Fibroblast of lung (primary cell): Measurements from ENCODE around the gene CNTF. TPM values are rescaled to one million over a fixed set of nuclear protein-coding genes. Genes with fewer than 3 reads are reported as not detected.

Experiments
- DNase-seq, 2 donors: peaks; one replicate each; pipeline versions ENCODE4 v3.0.0 to v3.0.0-alpha.2; 2010; ENCODE audit warnings: low read depth in 2 of 2
- H2AFZ ChIP-seq: 2 replicates; pipeline ENCODE4 v1.5.1; 2012; ENCODE audit warnings: low read length, control low read depth, inconsistent platforms
- H3K27ac ChIP-seq: 2 replicates; pipeline ENCODE4 v1.5.1; 2011; ENCODE audit warnings: low read length, control low read depth; ENCODE audit not compliant: insufficient read depth
- H3K27me3 ChIP-seq: 2 replicates; pipeline ENCODE4 v1.5.1; 2011; ENCODE audit warnings: mild to moderate bottlenecking, low read length; ENCODE audit not compliant: control insufficient read depth, insufficient read depth
- H3K36me3 ChIP-seq: 2 replicates; pipeline ENCODE4 v1.5.1; 2011; ENCODE audit warnings: low read length; ENCODE audit not compliant: control insufficient read depth, insufficient read depth
- H3K4me1 ChIP-seq: 2 replicates; pipeline ENCODE4 v1.5.1; 2011; ENCODE audit warnings: low read length; ENCODE audit not compliant: control insufficient read depth, insufficient read depth; ENCODE audit errors: extremely low read depth
- H3K4me2 ChIP-seq: 2 replicates; pipeline ENCODE4 v1.5.1; 2011; ENCODE audit warnings: low read length, control low read depth; ENCODE audit not compliant: insufficient read depth; ENCODE audit errors: extremely low read depth
- H3K4me3 ChIP-seq, 4 experiments: fragments of 200-600 bp in 1 of 4; sonication (generic) in 1 of 4; replicated peaks in 1 of 4; 2 replicates each; pipeline ENCODE4 v1.5.1; 2011 to 2016; ENCODE audit warnings: low read length in 4 of 4, low read depth in 3 of 4, mild to moderate bottlenecking in 3 of 4, control low read depth in 2 of 4, inconsistent platforms in 1 of 4, mixed read lengths in 1 of 4; ENCODE audit not compliant: insufficient read depth in 1 of 4; ENCODE audit errors: control extremely low read depth in 1 of 4
- H3K79me2 ChIP-seq: 2 replicates; pipeline ENCODE4 v1.5.1; 2012; ENCODE audit warnings: mild to moderate bottlenecking, low read length, inconsistent platforms; ENCODE audit not compliant: control insufficient read depth, insufficient read depth
- H3K9ac ChIP-seq: 2 replicates; pipeline ENCODE4 v1.5.1; 2011; ENCODE audit warnings: mild to moderate bottlenecking, low read length, control low read depth; ENCODE audit not compliant: insufficient read depth
- H3K9me3 ChIP-seq: 2 replicates; pipeline ENCODE4 v1.5.1; 2012; ENCODE audit warnings: low read depth, low read length; ENCODE audit not compliant: control insufficient read depth, insufficient read depth
- H4K20me1 ChIP-seq: 2 replicates; pipeline ENCODE4 v1.5.1; 2011; ENCODE audit warnings: low read length; ENCODE audit not compliant: control insufficient read depth, insufficient read depth; ENCODE audit errors: extremely low read depth
- EZH2 ChIP-seq: IDR thresholded peaks from 2 replicates; pipeline ENCODE4 v1.5.1; 2012; ENCODE audit warnings: low read length, control low read depth, mild to moderate bottlenecking; ENCODE audit errors: missing control alignments
- polyA plus RNA-seq, 2 donors: library from polyadenylated mRNA; depleted of rRNA in 1 of 2; stranded (reverse) in 1 of 2; unstranded in 1 of 2; fragments of >200 nt; gene quantifications; 2 replicates each; pipeline ENCODE4 v1.2.1, GENCODE V29; 2011 to 2012; ENCODE audit warnings: missing spikeins in 1 of 2
- total RNA-seq: library from RNA; depleted of rRNA; stranded (reverse); fragments of >200 nt; gene quantifications from 2 replicates; pipeline ENCODE4 v1.2.1, GENCODE V29; 2014
- TF ChIP-seq, protein P1 (sequence below), 2 donors: IDR thresholded peaks in 1 of 2; conservative IDR thresholded peaks in 1 of 2; 1 replicate in 1 of 2; 2 replicates in 1 of 2; pipeline ENCODE4 v1.5.1; 2011 to 2012; ENCODE audit warnings: low read length in 2 of 2, control low read depth in 1 of 2, inconsistent platforms in 1 of 2, low read depth in 1 of 2, mild to moderate bottlenecking in 1 of 2

The CNTF gene
- total and polyA plus RNA-seq, 2 donors (not counting 1 experiment from before 2014, with no cell fraction given), result 0.73 to 1.2 TPM

DNA sequence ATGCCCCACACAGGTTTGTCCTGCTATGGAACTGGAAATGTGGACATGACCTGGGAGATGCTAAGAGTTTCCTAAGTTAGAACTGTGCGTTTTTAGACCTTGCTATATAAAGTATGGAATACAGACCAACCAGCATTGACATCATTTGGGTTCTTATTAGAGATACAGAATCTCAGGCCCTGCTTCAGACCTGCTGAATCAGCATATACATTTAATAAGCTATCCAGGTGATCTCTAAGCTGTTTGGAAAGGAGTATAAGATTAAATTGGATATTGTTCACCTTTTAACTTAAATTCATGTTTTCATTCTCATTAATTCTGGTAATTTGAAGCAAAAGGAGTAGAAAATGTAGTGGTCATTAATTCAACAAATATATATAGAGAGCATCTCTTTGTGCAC is 6.9 kb upstream of the CNTF start:
- H3K36me3 ChIP-seq, result peaks cover 29% of the 10 kb centered on the region
- no peak overlapping the region for H3K9ac ChIP-seq
- no peaks in the 10 kb centered on the region for H3K9me3 ChIP-seq
- H3K27ac ChIP-seq, result no peak overlapping the region
- H3K4me3 ChIP-seq, result no peak overlapping the region
- H4K20me1 ChIP-seq, result no peaks in the 10 kb centered on the region
- H3K4me1 ChIP-seq, result peaks cover 6% of the 10 kb centered on the region
- H2AFZ ChIP-seq, result no peak overlapping the region
- no peak for TF ChIP-seq EZH2
- TF ChIP-seq, protein P1, sequence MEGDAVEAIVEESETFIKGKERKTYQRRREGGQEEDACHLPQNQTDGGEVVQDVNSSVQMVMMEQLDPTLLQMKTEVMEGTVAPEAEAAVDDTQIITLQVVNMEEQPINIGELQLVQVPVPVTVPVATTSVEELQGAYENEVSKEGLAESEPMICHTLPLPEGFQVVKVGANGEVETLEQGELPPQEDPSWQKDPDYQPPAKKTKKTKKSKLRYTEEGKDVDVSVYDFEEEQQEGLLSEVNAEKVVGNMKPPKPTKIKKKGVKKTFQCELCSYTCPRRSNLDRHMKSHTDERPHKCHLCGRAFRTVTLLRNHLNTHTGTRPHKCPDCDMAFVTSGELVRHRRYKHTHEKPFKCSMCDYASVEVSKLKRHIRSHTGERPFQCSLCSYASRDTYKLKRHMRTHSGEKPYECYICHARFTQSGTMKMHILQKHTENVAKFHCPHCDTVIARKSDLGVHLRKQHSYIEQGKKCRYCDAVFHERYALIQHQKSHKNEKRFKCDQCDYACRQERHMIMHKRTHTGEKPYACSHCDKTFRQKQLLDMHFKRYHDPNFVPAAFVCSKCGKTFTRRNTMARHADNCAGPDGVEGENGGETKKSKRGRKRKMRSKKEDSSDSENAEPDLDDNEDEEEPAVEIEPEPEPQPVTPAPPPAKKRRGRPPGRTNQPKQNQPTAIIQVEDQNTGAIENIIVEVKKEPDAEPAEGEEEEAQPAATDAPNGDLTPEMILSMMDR (conservative IDR thresholded peaks at IDR 0.05 in 1 of 2, IDR thresholded peaks at IDR 0.05 in 1 of 2; ENCODE audit: low read depth in 1 of 2, low read length in 2 of 2), result no peak
- H3K79me2 ChIP-seq, result peaks cover 15% of the 10 kb centered on the region
- no peak overlapping the region for H3K4me2 ChIP-seq
- no peak for DNase-seq
- no peaks in the 10 kb centered on the region for H3K27me3 ChIP-seq

DNA sequence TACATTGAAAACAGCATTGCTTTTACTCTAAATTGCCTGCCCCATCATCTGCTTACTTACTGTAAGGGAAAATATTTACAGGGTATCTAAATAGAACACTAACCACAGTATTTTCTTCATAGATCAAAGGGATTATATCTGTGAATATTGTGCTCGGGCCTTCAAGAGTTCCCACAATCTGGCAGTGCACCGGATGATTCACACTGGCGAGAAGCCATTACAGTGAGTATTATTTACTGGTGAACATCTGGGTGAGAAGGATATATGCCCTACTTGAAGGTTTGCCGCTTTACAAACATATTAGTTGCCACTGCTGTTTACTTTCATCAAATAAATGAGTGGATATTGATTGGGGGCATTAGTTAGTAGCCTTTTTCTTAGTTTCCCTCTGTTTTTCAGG is 5.9 kb upstream of the CNTF start:
- Histone ChIP-seq H3K36me3 (peaks cover 27% of the 10 kb centered on the region), H4K20me1 (no peaks in the 10 kb centered on the region), H3K4me1 (peaks cover 6% of the 10 kb centered on the region), H2AFZ (no peak overlapping the region), H3K4me2 (no peak overlapping the region), H3K79me2 (peaks cover 15% of the 10 kb centered on the region), H3K27ac (no peak overlapping the region), H3K9me3 (no peaks in the 10 kb centered on the region), H3K27me3 (no peaks in the 10 kb centered on the region), H3K4me3 (no peak overlapping the region), H3K9ac (no peak overlapping the region)
- DNase-seq, result peak; percentile 92 to 94
- TF ChIP-seq, protein P1 (conservative IDR thresholded peaks at IDR 0.05 in 1 of 2, IDR thresholded peaks at IDR 0.05 in 1 of 2; ENCODE audit: low read depth in 1 of 2, low read length in 2 of 2), result no peak
- no peak for TF ChIP-seq EZH2

DNA sequence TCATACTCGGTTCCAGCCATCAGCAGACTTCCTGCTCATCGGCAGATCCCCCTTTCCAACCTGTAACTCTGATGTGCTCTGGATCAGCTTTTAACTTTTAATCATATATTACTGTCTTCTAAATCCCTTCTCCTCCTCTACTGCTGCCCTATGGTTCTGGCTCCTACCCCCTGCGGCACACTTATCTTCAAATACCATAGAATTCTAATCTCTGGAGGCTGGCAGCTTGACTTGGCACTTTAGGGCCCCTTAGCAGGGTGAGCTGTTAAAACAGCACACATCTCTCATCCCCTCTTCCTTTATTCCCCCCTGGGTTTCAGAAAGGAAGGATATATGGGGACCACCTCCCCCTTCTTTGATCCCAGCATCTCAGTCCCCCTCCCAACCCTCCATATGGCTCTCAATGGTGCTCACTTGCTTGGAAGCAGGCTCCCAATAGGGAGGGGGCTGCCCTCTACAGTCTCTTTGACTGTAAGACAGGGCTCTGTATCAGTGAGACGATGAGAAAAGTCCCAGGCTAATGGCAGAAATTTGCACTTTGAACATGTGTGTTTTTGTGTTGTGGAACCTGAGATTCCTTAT is 4.4 kb upstream of the CNTF start:
- no peak overlapping the region for H3K27ac ChIP-seq
- no peak overlapping the region for H3K9ac ChIP-seq
- H3K9me3 ChIP-seq, result no peaks in the 10 kb centered on the region
- no peaks in the 10 kb centered on the region for H3K27me3 ChIP-seq
- H2AFZ ChIP-seq, result no peak overlapping the region
- H3K4me2 ChIP-seq, result no peak overlapping the region
- no peaks in the 10 kb centered on the region for H4K20me1 ChIP-seq
- peaks cover 19% of the 10 kb centered on the region for H3K36me3 ChIP-seq
- no peak for DNase-seq
- peaks cover 6% of the 10 kb centered on the region for H3K4me1 ChIP-seq
- peaks cover 13% of the 10 kb centered on the region for H3K79me2 ChIP-seq
- no peak for TF ChIP-seq EZH2
- TF ChIP-seq, protein P1 (conservative IDR thresholded peaks at IDR 0.05 in 1 of 2, IDR thresholded peaks at IDR 0.05 in 1 of 2; ENCODE audit: low read depth in 1 of 2, low read length in 2 of 2), result peak in 1 of 2 donors; percentile 14
- no peak overlapping the region for H3K4me3 ChIP-seq
